Parathyroid adenoma (tissue), 2 donors: Measurements from ENCODE around the gene ATOSB.

ENCODE experiments used
- H2AFZ ChIP-seq: fragments of 300-600 bp; sonication (generic); one replicate; pipeline ENCODE4 v1.7.0; 2017; ENCODE audit warnings: antibody characterized with exemption, mild to moderate bottlenecking
- H3K27ac ChIP-seq: fragments of 300-600 bp; sonication (generic); one replicate; pipeline ENCODE4 v1.7.0; 2017
- H3K27me3 ChIP-seq: fragments of 300-600 bp; sonication (generic); one replicate; pipeline ENCODE4 v1.7.0; 2017; ENCODE audit warnings: low read length; ENCODE audit not compliant: control insufficient read depth, insufficient read depth
- H3K36me3 ChIP-seq: fragments of 300-600 bp; sonication (generic); one replicate; pipeline ENCODE4 v1.7.0; 2017; ENCODE audit warnings: low read length; ENCODE audit not compliant: control insufficient read depth, insufficient read depth
- H3K4me1 ChIP-seq: fragments of 300-600 bp; sonication (generic); one replicate; pipeline ENCODE4 v1.7.0; 2017; ENCODE audit warnings: control low read depth
- H3K4me2 ChIP-seq: fragments of 300-600 bp; sonication (generic); one replicate; pipeline ENCODE4 v1.7.0; 2017; ENCODE audit warnings: low read length
- H3K4me3 ChIP-seq: fragments of 300-600 bp; sonication (generic); one replicate; pipeline ENCODE4 v1.7.0; 2017; ENCODE audit warnings: low read depth, low read length
- H3K79me2 ChIP-seq: fragments of 300-600 bp; sonication (generic); one replicate; pipeline ENCODE4 v1.7.0; 2017; ENCODE audit warnings: control low read depth
- H3K9ac ChIP-seq: fragments of 300-600 bp; sonication (generic); one replicate; pipeline ENCODE4 v1.7.0; 2017; ENCODE audit warnings: mild to moderate bottlenecking
- H3K9me3 ChIP-seq: fragments of 300-600 bp; sonication (generic); one replicate; pipeline ENCODE4 v1.7.0; 2017; ENCODE audit warnings: low read length; ENCODE audit not compliant: control insufficient read depth
- TF ChIP-seq, protein P1 (sequence below): fragments of 300-600 bp; sonication (generic); IDR thresholded peaks from one replicate; pipeline ENCODE4 v1.7.0; 2017; ENCODE audit warnings: antibody characterized with exemption, mild to moderate bottlenecking
- donor health status: primary hyperparathyroidism.

Gene ATOSB

DNA sequence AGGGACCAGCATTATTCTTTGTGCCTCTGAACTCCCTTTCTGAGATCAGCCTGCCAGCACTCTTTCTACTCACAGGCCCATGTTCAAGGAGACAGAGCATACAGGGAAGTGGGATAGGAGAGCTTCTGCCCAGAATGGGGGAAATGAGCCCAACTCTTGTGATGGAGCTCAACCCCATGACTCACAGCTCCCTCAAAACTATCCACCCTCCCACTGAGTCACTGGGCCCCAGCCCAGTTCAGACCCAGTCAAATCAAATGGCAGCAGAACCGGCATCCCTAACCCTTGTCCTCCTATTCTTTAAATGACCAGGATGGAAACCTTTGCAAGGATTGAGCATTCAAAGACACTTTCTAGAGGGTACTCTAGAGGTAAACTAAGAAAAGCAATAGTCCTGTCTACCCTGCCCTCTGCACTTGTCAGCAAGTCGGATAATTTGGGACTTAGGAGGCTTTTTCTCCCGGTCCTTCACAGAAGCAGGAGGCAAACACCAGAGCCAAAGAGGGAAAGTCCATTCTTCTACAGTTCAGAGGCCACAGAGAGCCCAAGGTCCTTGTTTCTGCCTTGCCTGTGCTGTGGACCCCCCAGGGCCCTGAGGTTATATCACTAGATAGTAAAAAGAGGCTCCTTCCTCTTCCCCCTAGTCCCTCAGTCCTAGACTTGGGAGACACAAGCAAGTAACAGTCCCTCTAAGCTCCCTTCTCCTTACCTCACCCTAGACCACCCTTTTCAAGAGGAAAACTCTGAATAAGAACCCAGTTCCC is 3.2 kb downstream of the ATOSB start:
- Histone ChIP-seq H3K27ac (peak overlapping the region; percentile 63), H3K4me2 (peak overlapping the region; percentile 63), H3K4me1 (peaks cover 5% of the 10 kb centered on the region), H3K4me3 (no peak overlapping the region), H2AFZ (no peak overlapping the region), H3K79me2 (peaks cover 2% of the 10 kb centered on the region), H3K9ac (no peak overlapping the region), H3K36me3 (no peaks in the 10 kb centered on the region), H3K9me3 (no peaks in the 10 kb centered on the region), H3K27me3 (no peaks in the 10 kb centered on the region)
- TF ChIP-seq, protein P1, sequence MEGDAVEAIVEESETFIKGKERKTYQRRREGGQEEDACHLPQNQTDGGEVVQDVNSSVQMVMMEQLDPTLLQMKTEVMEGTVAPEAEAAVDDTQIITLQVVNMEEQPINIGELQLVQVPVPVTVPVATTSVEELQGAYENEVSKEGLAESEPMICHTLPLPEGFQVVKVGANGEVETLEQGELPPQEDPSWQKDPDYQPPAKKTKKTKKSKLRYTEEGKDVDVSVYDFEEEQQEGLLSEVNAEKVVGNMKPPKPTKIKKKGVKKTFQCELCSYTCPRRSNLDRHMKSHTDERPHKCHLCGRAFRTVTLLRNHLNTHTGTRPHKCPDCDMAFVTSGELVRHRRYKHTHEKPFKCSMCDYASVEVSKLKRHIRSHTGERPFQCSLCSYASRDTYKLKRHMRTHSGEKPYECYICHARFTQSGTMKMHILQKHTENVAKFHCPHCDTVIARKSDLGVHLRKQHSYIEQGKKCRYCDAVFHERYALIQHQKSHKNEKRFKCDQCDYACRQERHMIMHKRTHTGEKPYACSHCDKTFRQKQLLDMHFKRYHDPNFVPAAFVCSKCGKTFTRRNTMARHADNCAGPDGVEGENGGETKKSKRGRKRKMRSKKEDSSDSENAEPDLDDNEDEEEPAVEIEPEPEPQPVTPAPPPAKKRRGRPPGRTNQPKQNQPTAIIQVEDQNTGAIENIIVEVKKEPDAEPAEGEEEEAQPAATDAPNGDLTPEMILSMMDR: no peak

GRCh38 chr9:35111001-35111933 is 4.4 kb downstream of the ATOSB start:
- Histone ChIP-seq H3K27ac (peak overlapping the region; percentile 63), H3K9me3 (no peaks in the 10 kb centered on the region), H3K27me3 (no peaks in the 10 kb centered on the region), H3K79me2 (peaks cover 2% of the 10 kb centered on the region), H3K4me2 (peak overlapping the region; percentile 95), H3K4me1 (peaks cover 5% of the 10 kb centered on the region), H2AFZ (peak overlapping the region; percentile 69), H3K36me3 (no peaks in the 10 kb centered on the region), H3K4me3 (peak overlapping the region; percentile 78), H3K9ac (peak overlapping the region; percentile 28)
- TF ChIP-seq, protein P1: no peak

DNA sequence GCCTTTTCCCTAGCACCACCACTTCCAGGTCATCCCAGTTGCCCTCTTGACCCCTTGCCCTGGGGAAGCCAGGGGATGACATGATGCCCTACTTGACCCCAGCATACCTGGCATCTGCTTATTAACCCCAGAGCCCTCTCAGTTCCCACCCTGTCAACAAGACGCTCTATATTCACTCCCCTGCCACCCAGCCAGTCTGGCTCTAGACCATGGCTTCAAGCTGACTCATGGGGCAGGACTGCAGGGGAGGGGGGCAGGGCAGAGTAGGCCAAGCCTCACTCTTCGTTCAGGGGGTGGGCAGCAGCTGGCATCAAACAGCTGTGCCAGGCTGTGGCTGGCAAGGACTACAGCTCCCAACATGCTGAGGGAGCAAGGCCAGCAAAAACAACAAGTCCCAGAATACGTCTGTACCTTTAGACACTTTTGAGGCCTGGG is 5.3 kb downstream of the ATOSB start:
- H3K27ac ChIP-seq: no peak overlapping the region
- H3K4me2 ChIP-seq: peak overlapping the region; percentile 95
- H3K36me3 ChIP-seq: no peaks in the 10 kb centered on the region
- no peaks in the 10 kb centered on the region for H3K9me3 ChIP-seq
- H2AFZ ChIP-seq: no peak overlapping the region
- no peaks in the 10 kb centered on the region for H3K27me3 ChIP-seq
- H3K9ac ChIP-seq: no peak overlapping the region
- H3K79me2 ChIP-seq: peaks cover 2% of the 10 kb centered on the region
- H3K4me1 ChIP-seq: peaks cover 5% of the 10 kb centered on the region
- no peak overlapping the region for H3K4me3 ChIP-seq
- TF ChIP-seq, protein P1: no peak

DNA sequence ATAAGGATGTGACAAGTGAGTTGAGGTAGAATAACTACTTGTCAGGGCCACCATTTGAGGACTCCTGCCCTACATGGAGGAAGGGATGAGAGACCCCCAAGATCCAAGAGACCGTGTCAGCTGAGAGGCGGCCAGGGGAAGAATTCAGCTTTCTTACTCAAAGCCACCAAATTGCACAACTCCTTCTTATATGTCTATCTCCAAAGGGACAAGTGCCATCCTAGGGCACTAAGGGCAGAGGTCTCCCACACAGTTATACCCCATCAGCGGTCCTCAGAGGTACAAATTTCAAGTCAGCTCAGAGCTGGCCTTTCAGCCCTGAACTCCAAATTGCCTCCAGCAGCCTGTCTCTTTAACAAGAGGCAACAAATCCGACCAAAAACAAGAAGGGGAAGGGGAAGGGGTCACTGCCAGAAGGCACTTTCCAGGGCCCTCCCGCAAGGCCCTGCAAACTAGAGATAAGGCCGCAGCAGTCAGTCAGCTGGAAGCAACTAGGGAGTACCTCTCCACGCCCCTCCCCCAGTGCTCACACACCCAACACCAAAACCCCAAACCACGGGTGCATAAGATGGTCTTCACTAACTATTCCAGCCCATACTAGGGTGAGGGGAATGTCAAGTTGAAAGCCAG is 6.6 kb downstream of the ATOSB start:
- no peaks in the 10 kb centered on the region for H3K9me3 ChIP-seq
- H2AFZ ChIP-seq: no peak overlapping the region
- no peak overlapping the region for H3K27ac ChIP-seq
- H3K79me2 ChIP-seq: peaks cover 2% of the 10 kb centered on the region
- no peak overlapping the region for H3K4me2 ChIP-seq
- no peaks in the 10 kb centered on the region for H3K36me3 ChIP-seq
- TF ChIP-seq, protein P1: no peak
- H3K4me1 ChIP-seq: peaks cover 5% of the 10 kb centered on the region
- H3K27me3 ChIP-seq: no peaks in the 10 kb centered on the region
- H3K4me3 ChIP-seq: no peak overlapping the region
- H3K9ac ChIP-seq: no peak overlapping the region
